Natural killer cell treated with Interleukin-12 subunit alpha and Interleukin-12 subunit beta and Interleukin-15 and Interleukin-18, amount 100 ng/mL, for 72 hours (primary cell): ENCODE data around the gene INSR. TPM values are rescaled to one million over a fixed set of nuclear protein-coding genes. Genes with fewer than 3 reads are reported as not detected.

Experiments
- ATAC-seq, 2 donors: fragments of 150-1000 bp; cut with Tn5 transposase in 1 of 2; sonication (Bioruptor Pico), chemical (Tn5 transposase) in 1 of 2; 2 replicates each; pipeline ENCODE4 v1.10.0; 2021
- DNase-seq: peaks from one replicate; pipeline ENCODE4 v3.0.0; 2022; ENCODE audit warnings: low spot score
- H3K27ac Mint-ChIP-seq, 2 donors: 1 replicate in 1 of 2; 2 replicates in 1 of 2; pipeline ENCODE4 v1.8.0; 2022; ENCODE audit warnings: mixed read lengths in 2 of 2, mild to moderate bottlenecking in 1 of 2, moderate library complexity in 1 of 2
- H3K27me3 Mint-ChIP-seq, 2 donors: 1 replicate in 1 of 2; 2 replicates in 1 of 2; pipeline ENCODE4 v1.8.0; 2022; ENCODE audit warnings: mixed read lengths in 2 of 2
- H3K36me3 Mint-ChIP-seq: one replicate; pipeline ENCODE4 v1.8.0; 2022; ENCODE audit warnings: mixed read lengths
- H3K4me1 Mint-ChIP-seq, 2 donors: 1 replicate in 1 of 2; 2 replicates in 1 of 2; pipeline ENCODE4 v1.8.0; 2022; ENCODE audit warnings: low read depth in 2 of 2, mixed read lengths in 2 of 2, mild to moderate bottlenecking in 1 of 2
- H3K4me3 Mint-ChIP-seq: one replicate; pipeline ENCODE4 v1.8.0; 2022; ENCODE audit warnings: mixed read lengths
- H3K9me3 Mint-ChIP-seq: 2 replicates; pipeline ENCODE4 v1.8.0; 2022; ENCODE audit warnings: mixed read lengths
- total RNA-seq, 2 donors: library from RNA; stranded (reverse); gene quantifications; one replicate each; pipeline ENCODE4 v1.2.3, GENCODE V29; 2022

The INSR gene
- total RNA-seq, 2 donors from 2014 or later: 1.1 to 1.7 TPM

- peaks cover 7 to 10% of the 10 kb centered on the region in 2 donors for H3K27me3 Mint-ChIP-seq
- peak overlapping the region; percentile 95 for H3K4me3 Mint-ChIP-seq
- no peaks in the 10 kb centered on the region for H3K36me3 Mint-ChIP-seq
- H3K27ac Mint-ChIP-seq: peak overlapping the region; percentile 91
- peak; percentile 94 for DNase-seq
- ATAC-seq: peak; percentile 82 to 87
- H3K4me1 Mint-ChIP-seq: peaks cover 27 to 29% of the 10 kb centered on the region in 2 donors
- H3K9me3 Mint-ChIP-seq: no peaks in the 10 kb centered on the region
Measured at GRCh38 chr19:7197119-7197759, 97.0 kb downstream of the INSR start.

GRCh38 chr19:7196763-7197118 is 97.5 kb downstream of the INSR start:
- peaks cover 7 to 8% of the 10 kb centered on the region in 2 donors for H3K27me3 Mint-ChIP-seq
- DNase-seq: no peak
- no peaks in the 10 kb centered on the region for H3K9me3 Mint-ChIP-seq
- no peaks in the 10 kb centered on the region for H3K36me3 Mint-ChIP-seq
- H3K27ac Mint-ChIP-seq: peak overlapping the region; percentile 91
- peak overlapping the region; percentile 95 for H3K4me3 Mint-ChIP-seq
- ATAC-seq: no peak
- peaks cover 31 to 32% of the 10 kb centered on the region in 2 donors for H3K4me1 Mint-ChIP-seq

- Mint-ChIP-seq H3K36me3 (no peaks in the 10 kb centered on the region), H3K9me3 (no peaks in the 10 kb centered on the region), H3K27ac (no peak overlapping the region), H3K27me3 (peaks cover 6 to 7% of the 10 kb centered on the region in 2 donors), H3K4me3 (no peak overlapping the region), H3K4me1 (peaks cover 34 to 39% of the 10 kb centered on the region in 2 donors)
- DNase-seq (no peak), ATAC-seq (no peak)
Measured at GRCh38 chr19:7195046-7195445, 99.2 kb downstream of the INSR start.

GRCh38 chr19:7194566-7194965 is 99.6 kb downstream of the INSR start:
- no peak for DNase-seq

GRCh38 chr19:7191946-7192691 is 102.1 kb downstream of the INSR start:
- Mint-ChIP-seq H3K9me3 (no peaks in the 10 kb centered on the region), H3K4me1 (peaks cover 25 to 27% of the 10 kb centered on the region in 2 donors), H3K36me3 (no peaks in the 10 kb centered on the region), H3K4me3 (peak overlapping the region; percentile 62), H3K27ac (peak overlapping the region in 1 of 2 donors; percentile 84), H3K27me3 (peaks cover 0 to 3% of the 10 kb centered on the region in 2 donors)
- DNase-seq: peak; percentile 81
- ATAC-seq: peak; percentile 80 to 88

More at GRCh38 chr19:7194566-7194965, 99.6 kb downstream of the INSR start:
- no peak overlapping the region for H3K27ac Mint-ChIP-seq
- peaks cover under 1 to 3% of the 10 kb centered on the region in 2 donors for H3K27me3 Mint-ChIP-seq
- no peaks in the 10 kb centered on the region for H3K9me3 Mint-ChIP-seq
- H3K4me1 Mint-ChIP-seq: peaks cover 29 to 34% of the 10 kb centered on the region in 2 donors
- H3K36me3 Mint-ChIP-seq: no peaks in the 10 kb centered on the region
- ATAC-seq: no peak
- no peak overlapping the region for H3K4me3 Mint-ChIP-seq

GRCh38 chr19:7188698-7189629 is 105.2 kb downstream of the INSR start:
- H3K27me3 Mint-ChIP-seq: peaks cover 0 to 3% of the 10 kb centered on the region in 2 donors
- ATAC-seq (no peak), DNase-seq (no peak)
- H3K4me3 Mint-ChIP-seq: no peak overlapping the region
- peaks cover 41 to 44% of the 10 kb centered on the region in 2 donors for H3K4me1 Mint-ChIP-seq
- no peaks in the 10 kb centered on the region for H3K9me3 Mint-ChIP-seq
- H3K27ac Mint-ChIP-seq: no peak overlapping the region
- H3K36me3 Mint-ChIP-seq: no peaks in the 10 kb centered on the region

GRCh38 chr19:7187605-7188339 is 106.4 kb downstream of the INSR start:
- Mint-ChIP-seq H3K27me3 (peaks cover 0 to 3% of the 10 kb centered on the region in 2 donors), H3K27ac (no peak overlapping the region), H3K9me3 (no peaks in the 10 kb centered on the region), H3K4me3 (no peak overlapping the region), H3K36me3 (no peaks in the 10 kb centered on the region), H3K4me1 (peaks cover 49 to 54% of the 10 kb centered on the region in 2 donors)
- ATAC-seq: no peak
- DNase-seq: no peak

GRCh38 chr19:7182489-7182888 is 111.7 kb downstream of the INSR start:
- DNase-seq (no peak), ATAC-seq (no peak)
- no peaks in the 10 kb centered on the region for H3K9me3 Mint-ChIP-seq
- no peaks in the 10 kb centered on the region for H3K36me3 Mint-ChIP-seq
- H3K4me1 Mint-ChIP-seq: peaks cover 46 to 54% of the 10 kb centered on the region in 2 donors
- H3K27ac Mint-ChIP-seq: peak overlapping the region; percentile 50 to 69
- H3K4me3 Mint-ChIP-seq: peak overlapping the region; percentile 82
- no peaks in the 10 kb centered on the region for H3K27me3 Mint-ChIP-seq

GRCh38 chr19:7179917-7180306 is 114.3 kb downstream of the INSR start:
- peak overlapping the region; percentile 33 to 79 for H3K27ac Mint-ChIP-seq
- no peak for ATAC-seq
- H3K36me3 Mint-ChIP-seq: no peaks in the 10 kb centered on the region
- DNase-seq: no peak
- H3K27me3 Mint-ChIP-seq: peaks cover 0 to 3% of the 10 kb centered on the region in 2 donors
- no peak overlapping the region for H3K4me3 Mint-ChIP-seq
- no peaks in the 10 kb centered on the region for H3K9me3 Mint-ChIP-seq
- H3K4me1 Mint-ChIP-seq: peaks cover 33 to 37% of the 10 kb centered on the region in 2 donors

- Mint-ChIP-seq H3K9me3 (no peaks in the 10 kb centered on the region), H3K36me3 (no peaks in the 10 kb centered on the region), H3K27ac (no peak overlapping the region), H3K4me3 (no peak overlapping the region), H3K4me1 (peaks cover 19 to 21% of the 10 kb centered on the region in 2 donors), H3K27me3 (peaks cover 0 to 3% of the 10 kb centered on the region in 2 donors)
- DNase-seq (no peak), ATAC-seq (no peak)
Measured at GRCh38 chr19:7177926-7178325, 116.3 kb downstream of the INSR start.

- no peaks in the 10 kb centered on the region for H3K36me3 Mint-ChIP-seq
- peaks cover 17% of the 10 kb centered on the region in 2 donors for H3K4me1 Mint-ChIP-seq
- no peaks in the 10 kb centered on the region for H3K9me3 Mint-ChIP-seq
- ATAC-seq (no peak), DNase-seq (no peak)
- peak overlapping the region in 1 of 2 donors; percentile 2 for H3K27ac Mint-ChIP-seq
- peaks cover 0 to 3% of the 10 kb centered on the region in 2 donors for H3K27me3 Mint-ChIP-seq
- no peak overlapping the region for H3K4me3 Mint-ChIP-seq
Measured at GRCh38 chr19:7176792-7177191, 117.4 kb downstream of the INSR start.

- Mint-ChIP-seq H3K4me1 (no peaks in the 10 kb centered on the region), H3K9me3 (no peaks in the 10 kb centered on the region)
- no peak for ATAC-seq
Measured at GRCh38 chr19:7172794-7173193, 121.4 kb downstream of the INSR start.

GRCh38 chr19:7170983-7171382 is 123.2 kb downstream of the INSR start:
- no peaks in the 10 kb centered on the region for H3K36me3 Mint-ChIP-seq
- no peak overlapping the region for H3K27ac Mint-ChIP-seq
- no peaks in the 10 kb centered on the region for H3K27me3 Mint-ChIP-seq
- H3K9me3 Mint-ChIP-seq: no peaks in the 10 kb centered on the region
- H3K4me3 Mint-ChIP-seq: no peak overlapping the region
- no peak for DNase-seq
- no peak for ATAC-seq
- no peaks in the 10 kb centered on the region for H3K4me1 Mint-ChIP-seq

More at GRCh38 chr19:7172794-7173193, 121.4 kb downstream of the INSR start:
- Mint-ChIP-seq H3K27ac (no peak overlapping the region), H3K4me3 (no peak overlapping the region), H3K36me3 (no peaks in the 10 kb centered on the region), H3K27me3 (peaks cover 0 to 3% of the 10 kb centered on the region in 2 donors)
- no peak for DNase-seq
